ENCODE results near the gene CYS1. TPM values are rescaled to one million over a fixed set of nuclear protein-coding genes. Genes with fewer than 3 reads are reported as not detected.

The CYS1 gene
- total and polyA plus RNA-seq, 2 donors (not counting 3 experiments of a cell fraction or from before 2014, with no cell fraction given): not detected

GRCh38 chr2:10035053-10035422, 45.2 kb downstream of the CYS1 start:
- H3K4me1 ChIP-seq (ENCODE audit: control insufficient read depth, extremely low read depth, insufficient read depth, low read length): peaks cover 24% of the 10 kb centered on the region
- FAIRE-seq (no peak), DNase-seq (ENCODE audit: low read depth, low spot score) (no peak)
- no peaks in the 10 kb centered on the region for H3K79me2 ChIP-seq (ENCODE audit: control insufficient read depth, insufficient read depth, low read length)
- no peaks in the 10 kb centered on the region for H3K9me1 ChIP-seq (replicated peaks; ENCODE audit: control insufficient read depth, extremely low read depth, insufficient read depth, low read length)
- H3K27ac ChIP-seq (ENCODE audit: insufficient read depth, low read depth, low read length): no peak overlapping the region
- ChIA-PET CTCF (interaction anchor here (1.5 to 4.2 kb wide), 8 partner anchors 13 to 400 kb away, joined by 3 to 52 read pairs (median 8); no protein-coding TSS in a partner anchor), POLR2A (no interaction called here)
- H3K9me3 ChIP-seq (replicated peaks; ENCODE audit: control insufficient read depth, insufficient read depth, low read length): no peaks in the 10 kb centered on the region
- no peak for TF ChIP-seq JUN (IDR thresholded peaks at IDR 0.05; ENCODE audit: borderline replicate concordance, insufficient read depth, insufficient read length, low read depth)
- no peak for TF ChIP-seq GATA2 (IDR thresholded peaks at IDR 0.05; ENCODE audit: insufficient read depth, insufficient read length, low read depth, low read length)
- TF ChIP-seq MYC (IDR thresholded peaks at IDR 0.05; ENCODE audit: low read depth, low read length): no peak
- no peak for TF ChIP-seq CTCF (IDR thresholded peaks at IDR 0.05; ENCODE audit: extremely low read depth in 1 of 2, insufficient read depth in 1 of 2, low read depth in 1 of 2, low read length in 2 of 2)
- TF ChIP-seq MAX (IDR thresholded peaks at IDR 0.05; ENCODE audit: insufficient read depth, insufficient read length): no peak
- TF ChIP-seq POLR2A (IDR thresholded peaks at IDR 0.05; ENCODE audit: low read depth, low read length): no peak
- no peak for TF ChIP-seq FOS (IDR thresholded peaks at IDR 0.05; ENCODE audit: borderline replicate concordance, insufficient read depth, low read length)
- TF ChIP-seq EZH2 (IDR thresholded peaks at IDR 0.05; ENCODE audit: borderline replicate concordance, low read depth, low read length, severe bottlenecking): no peak
- no peaks in the 10 kb centered on the region for H4K20me1 ChIP-seq (replicated peaks; ENCODE audit: control insufficient read depth, extremely low read depth, insufficient read depth, low read length)
- dilution Hi-C loops (cut with MboI; ENCODE audit: extremely low pct_ligation_motif_present, low sequenced_read_pairs) (no loop called here), intact Hi-C loops (cut with micrococcal nuclease) (no loop called here)
- H2AFZ ChIP-seq (ENCODE audit: low read depth, low read length): no peak overlapping the region
- H3K4me3 ChIP-seq (replicated peaks in 1 of 3; ENCODE audit: insufficient read depth in 1 of 3, low read depth in 1 of 3, low read length in 3 of 3): no peak overlapping the region
- BruUV-seq (replicated peaks): no TSS peak
- no peaks in the 10 kb centered on the region for H3K27me3 ChIP-seq (ENCODE audit: control insufficient read depth in 2 of 2, insufficient read depth in 2 of 2, low read length in 2 of 2)
- H3K9ac ChIP-seq (replicated peaks; ENCODE audit: extremely low read depth, insufficient read depth, low read length): no peak overlapping the region
- H3K4me2 ChIP-seq (ENCODE audit: insufficient read depth, low read length): no peak overlapping the region
- H3K36me3 ChIP-seq (ENCODE audit: control insufficient read depth in 2 of 2, extremely low read depth in 1 of 2, insufficient read depth in 2 of 2, low read length in 2 of 2): no peaks in the 10 kb centered on the region

Measured in endothelial cell of umbilical vein (primary cell).